Measurements from ENCODE around the gene DYRK3.
A peak's percentile ranks its signal among the peaks of the same experiment; 100 is the strongest.
"Not testable (repeated sequence)": the region's sequence is repeated elsewhere in the genome, so short reads cannot be mapped to it uniquely, and the experiment has no call there.

DYRK3 gene

GRCh38 chr1:206635080-206635977 is at the start of gene DYRK3:
DYRK3 (plus strand) TSS chr1:206635536; CDS start chr1:206635704, 168 bp downstream.
- peak; percentile 90 for DNase-seq

GRCh38 chr1:206586501-206587445 is 48.6 kb upstream of the DYRK3 start:
- no peak for DNase-seq

- DNase-seq = no peak
Measured at GRCh38 chr1:206587904-206588303, 47.4 kb upstream of the DYRK3 start.

DNA sequence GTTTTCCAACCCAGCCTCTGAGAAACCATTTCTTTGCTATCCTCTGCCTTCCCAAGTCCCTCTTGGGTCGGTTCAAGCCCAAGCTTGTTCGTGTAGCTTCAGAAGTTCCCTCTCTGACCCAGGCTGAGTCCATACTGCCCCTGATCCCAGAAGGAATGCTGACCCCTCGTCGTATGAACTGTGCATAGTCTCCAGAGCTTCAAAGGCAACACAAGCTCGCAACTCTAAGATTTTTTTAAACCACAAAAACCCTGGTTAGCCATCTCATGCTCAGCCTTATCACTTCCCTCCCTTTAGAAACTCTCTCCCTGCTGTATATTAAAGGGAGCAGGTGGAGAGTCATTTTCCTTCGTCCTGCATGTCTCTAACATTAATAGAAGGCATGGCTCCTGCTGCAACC is 46.8 kb upstream of the DYRK3 start:
- no peak for DNase-seq

- no peak for DNase-seq
Measured at GRCh38 chr1:206589206-206589605, 46.1 kb upstream of the DYRK3 start.

DNA sequence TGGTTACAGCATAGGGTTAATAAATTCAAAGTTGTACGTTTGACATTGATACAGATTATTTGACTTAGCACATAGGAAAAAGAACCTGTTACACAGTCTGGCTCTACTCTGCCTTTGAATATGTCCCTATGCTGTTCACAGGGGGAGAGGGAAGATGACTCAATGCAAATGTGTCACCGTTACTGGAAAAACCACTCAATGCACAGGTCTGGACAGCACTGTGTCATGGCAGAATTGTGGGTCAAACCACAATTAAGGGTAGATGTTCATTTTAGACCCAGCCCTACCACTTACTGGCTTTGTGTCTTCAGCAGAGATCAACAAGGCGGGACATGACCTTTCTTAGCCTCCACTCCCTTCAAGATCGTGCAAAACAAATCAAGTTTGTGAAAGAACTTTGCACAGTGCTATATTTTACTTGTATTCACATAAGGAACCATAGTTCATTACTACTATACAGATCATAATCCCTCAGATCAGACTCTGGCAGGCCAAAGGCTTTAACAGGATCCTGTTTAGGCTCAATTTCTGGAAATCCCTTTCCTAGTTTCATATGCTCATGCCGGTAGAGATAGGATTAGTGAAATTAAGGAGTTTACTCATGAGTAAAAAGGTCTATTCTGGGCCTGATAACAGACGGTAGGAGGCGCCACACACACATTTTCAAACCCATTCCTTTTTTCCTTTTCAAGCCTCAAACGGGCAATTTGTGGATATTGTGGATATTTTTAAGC is 45.1 kb upstream of the DYRK3 start:
- peak; percentile 58 for DNase-seq

GRCh38 chr1:206591226-206591625 is 44.1 kb upstream of the DYRK3 start:
- DNase-seq = no peak

DNA sequence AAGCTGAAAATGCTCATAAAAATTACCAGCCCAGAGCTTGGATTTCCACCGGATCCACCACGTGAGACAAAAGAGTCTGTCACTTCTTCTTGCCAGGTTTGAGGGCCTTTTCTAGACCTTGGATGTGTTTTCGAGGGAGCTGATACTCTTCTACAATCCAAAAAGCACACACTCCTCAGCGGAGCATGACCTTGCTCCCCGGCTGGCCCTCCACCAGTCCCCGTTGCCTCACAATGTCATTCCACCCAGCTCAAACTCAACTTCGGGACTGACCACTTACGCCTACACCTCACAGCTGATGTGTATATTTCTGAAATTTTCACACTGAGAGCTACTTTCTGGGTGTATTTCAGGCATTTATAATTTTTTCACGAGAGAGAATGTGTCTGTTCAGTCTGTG is 43.6 kb upstream of the DYRK3 start:
- no peak for DNase-seq

DNA sequence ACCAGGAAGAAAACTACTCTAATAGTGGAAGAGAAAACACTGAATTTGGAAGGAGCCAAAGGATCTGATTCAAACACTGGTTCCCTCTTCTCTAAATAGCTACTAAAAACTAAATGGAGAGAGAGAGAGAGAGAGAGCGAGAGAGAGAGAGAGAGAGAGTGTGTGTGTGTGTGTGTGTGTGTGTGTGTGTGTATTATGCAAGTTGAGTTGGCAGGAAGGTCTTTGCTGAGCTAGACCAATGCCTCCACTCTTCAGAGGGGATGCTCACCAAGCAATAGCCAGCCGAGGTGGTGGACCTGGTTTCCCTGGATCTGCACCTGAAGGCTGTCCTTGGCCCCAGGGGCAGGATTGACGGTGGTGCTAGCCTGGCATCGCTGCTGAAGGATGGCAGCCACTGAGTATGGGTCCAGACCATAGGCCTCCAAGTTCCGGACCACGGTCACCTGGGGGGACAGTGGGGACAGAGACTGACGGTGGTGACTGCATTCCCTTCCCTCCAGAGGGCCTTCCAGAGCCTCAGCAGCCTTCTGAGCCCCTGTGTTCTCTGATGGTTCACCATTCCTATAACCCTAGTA is 41.9 kb upstream of the DYRK3 start:
- DNase-seq = no peak

DNA sequence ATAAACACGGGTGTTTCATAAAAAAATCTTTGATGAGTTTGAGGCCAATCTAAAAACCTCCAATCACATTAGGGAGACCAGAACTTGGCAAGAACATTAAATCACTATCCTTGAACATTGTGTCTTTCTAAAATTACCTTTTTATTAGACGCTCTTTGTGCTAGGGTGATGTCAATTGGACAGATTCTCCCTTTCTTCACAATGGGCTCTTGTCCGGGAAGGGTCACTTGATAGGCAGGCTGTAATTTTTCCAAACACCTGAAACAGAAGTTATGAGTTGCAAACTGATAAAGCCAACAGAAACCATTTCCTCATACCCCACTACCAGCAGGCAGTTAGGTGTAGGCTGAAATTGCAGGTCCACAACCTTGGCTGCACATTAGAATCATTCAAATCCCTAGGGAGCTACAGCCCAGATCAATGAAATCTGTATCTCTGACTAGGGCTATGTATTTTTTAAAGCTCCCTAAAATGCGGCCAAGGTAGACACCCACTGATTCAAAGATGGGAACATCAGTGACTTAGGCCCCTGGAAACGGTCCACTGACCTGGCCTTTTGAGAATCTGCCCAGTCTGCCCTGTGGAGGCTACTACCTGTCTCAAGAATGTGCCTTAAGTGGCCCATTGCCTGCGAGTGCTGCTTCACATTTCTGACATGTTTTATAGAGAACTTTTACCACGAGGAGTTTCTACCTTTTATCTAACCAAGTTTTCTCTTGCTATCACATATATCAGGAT is 39.6 kb upstream of the DYRK3 start:
- no peak for DNase-seq

GRCh38 chr1:206596319-206596666 is 39.0 kb upstream of the DYRK3 start:
- DNase-seq = no peak

- DNase-seq = no peak
Measured at GRCh38 chr1:206600527-206600926, 34.8 kb upstream of the DYRK3 start.

- DNase-seq = no peak
Measured at GRCh38 chr1:206604861-206605260, 30.5 kb upstream of the DYRK3 start.

DNA sequence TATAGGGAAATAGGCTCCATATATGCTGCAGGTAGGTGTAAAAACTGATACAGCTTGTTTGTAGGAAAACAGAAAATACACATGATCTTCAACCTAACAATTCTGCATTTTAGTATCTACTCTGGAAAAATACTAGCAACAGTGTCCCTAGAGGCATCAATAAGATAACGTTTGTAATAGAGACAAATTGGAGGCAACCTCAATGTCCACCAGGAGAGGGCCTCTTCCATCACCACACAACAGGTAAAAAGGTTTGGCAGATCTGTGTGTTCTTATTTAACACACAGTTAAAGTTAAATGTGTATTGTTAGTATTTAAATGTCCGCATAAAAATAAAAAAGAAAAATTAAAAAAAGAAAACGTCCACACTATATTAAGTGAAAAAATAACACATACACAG is 28.5 kb upstream of the DYRK3 start:
- DNase-seq = no peak

DNA sequence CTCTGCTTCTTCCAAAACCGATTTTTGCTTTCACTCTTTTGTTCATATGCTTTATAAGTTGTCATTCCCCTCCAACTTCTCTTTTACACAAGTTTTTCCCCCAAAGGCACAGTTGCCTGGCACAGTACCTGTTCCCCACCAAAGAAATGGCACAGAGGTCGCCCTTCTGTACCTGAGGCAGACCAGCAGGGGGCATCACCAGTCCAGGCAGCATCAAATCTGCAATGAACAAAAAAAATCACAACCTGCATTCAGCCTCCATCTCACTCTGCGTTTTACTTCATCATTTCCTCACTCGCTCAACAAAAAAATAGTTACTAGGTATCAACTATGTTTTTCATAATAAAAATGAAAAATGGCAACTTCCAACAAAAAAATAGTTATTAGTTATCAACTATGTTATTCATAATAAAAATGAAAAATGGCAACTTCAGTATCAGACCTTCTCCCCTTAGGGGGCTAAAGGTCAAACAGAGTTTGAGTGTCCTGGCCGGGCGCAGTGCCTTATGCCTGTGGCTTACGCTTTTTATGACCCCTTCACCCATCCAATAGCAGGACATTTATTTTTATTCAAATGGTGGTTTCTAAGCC is 27.1 kb upstream of the DYRK3 start:
- peak; percentile 52 for DNase-seq

- no peak for DNase-seq
Measured at GRCh38 chr1:206609229-206609991, 25.9 kb upstream of the DYRK3 start.

DNA sequence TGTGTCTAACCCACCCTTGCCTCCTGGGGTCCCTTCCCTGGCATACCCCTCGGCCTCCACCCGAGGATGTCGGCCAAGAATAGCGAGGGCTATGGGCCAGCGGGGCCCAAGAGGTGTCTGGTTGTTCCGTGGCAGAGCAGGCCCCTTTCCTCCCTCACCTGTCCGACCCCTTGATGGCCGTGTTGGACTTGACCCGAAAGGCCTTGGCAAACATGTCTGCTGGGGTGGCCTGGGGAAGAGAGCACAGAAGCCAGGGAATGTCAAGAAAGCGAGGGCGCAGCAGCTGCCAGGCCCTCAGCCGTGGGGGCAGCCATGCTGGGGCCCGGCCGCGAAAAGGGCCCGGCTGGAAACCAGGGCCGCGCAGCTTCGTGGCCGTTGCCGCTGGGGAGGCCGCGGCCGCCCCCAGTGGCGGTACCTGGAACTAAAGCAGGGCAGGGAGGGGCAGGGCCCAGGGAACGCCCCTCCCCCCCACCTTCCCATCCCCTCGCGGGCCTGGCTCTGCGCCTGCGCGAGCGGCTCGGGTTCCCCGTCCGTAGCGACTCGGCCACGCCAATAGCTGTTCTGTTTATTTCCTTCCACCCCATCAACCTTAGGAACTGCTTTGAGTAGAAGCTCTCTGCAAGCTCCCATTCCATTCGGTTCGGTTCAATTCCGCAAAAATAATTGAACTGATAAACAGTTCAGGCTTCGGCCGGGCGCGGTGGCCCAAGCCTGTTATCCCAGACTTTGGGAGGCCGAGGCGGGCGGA is 23.0 kb upstream of the DYRK3 start, which contains the start of gene EIF2D:
Gene EIF2D (minus strand): TSS at position 337 of the 748 bp plus-strand sequence. CDS start 123 bp downstream, at position 214.
- peak; percentile 93 for DNase-seq

DNA sequence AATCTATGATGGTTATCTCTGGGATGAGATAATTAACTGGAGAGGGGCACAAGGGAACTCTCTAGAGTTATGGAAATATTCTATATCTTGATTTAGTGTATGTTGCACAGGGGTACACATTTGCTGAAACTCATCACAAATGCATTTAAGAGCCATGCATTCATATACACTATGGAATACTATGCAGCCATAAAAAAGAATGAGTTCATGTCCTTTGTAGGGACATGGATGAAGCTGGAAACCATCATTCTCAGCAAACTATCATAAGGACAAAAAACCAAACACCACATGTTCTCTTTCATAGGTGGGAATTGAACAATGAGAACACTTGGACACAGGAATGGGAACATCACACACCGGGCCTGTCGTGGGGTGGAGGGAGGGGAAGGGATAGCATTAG is 8.9 kb upstream of the DYRK3 start:
- not testable (repeated sequence) for DNase-seq

- DNase-seq = no peak
Measured at GRCh38 chr1:206628916-206629315, 6.4 kb upstream of the DYRK3 start.

DNA sequence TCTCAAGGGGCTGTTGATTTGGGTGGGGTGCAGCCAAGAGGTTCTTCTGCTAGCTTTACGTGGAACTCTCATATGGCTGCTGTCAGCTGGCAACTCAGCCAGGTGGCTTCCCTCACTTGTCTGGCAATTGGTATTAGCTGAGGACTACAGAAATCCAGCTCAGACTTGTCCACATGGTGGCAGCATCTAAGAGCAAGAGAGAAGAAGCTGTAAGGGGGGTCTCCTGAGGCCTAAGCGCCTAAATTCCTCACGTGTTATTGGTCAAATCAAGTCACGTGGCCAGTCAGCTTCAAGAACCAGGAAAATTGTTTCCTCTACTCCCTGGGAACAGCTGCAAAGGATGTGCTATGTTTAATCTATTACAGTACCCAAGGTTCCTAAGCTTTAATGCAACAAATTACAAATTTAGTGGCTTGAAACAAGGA is 4.2 kb upstream of the DYRK3 start:
- DNase-seq = peak; percentile 18

Data from CD4-positive, alpha-beta T cell treated with Interleukin-15 for 1 hour (primary cell).